ENCODE measurements around the gene EHF. TPM values are rescaled to one million over a fixed set of nuclear protein-coding genes. Genes with fewer than 3 reads are reported as not detected.
"Not testable (repeated sequence)": the region's sequence is repeated elsewhere in the genome, so short reads cannot be mapped to it uniquely, and the experiment has no call there.

Gene EHF
- total RNA-seq, 1 experiment from 2014 or later = 1.2 TPM

DNA sequence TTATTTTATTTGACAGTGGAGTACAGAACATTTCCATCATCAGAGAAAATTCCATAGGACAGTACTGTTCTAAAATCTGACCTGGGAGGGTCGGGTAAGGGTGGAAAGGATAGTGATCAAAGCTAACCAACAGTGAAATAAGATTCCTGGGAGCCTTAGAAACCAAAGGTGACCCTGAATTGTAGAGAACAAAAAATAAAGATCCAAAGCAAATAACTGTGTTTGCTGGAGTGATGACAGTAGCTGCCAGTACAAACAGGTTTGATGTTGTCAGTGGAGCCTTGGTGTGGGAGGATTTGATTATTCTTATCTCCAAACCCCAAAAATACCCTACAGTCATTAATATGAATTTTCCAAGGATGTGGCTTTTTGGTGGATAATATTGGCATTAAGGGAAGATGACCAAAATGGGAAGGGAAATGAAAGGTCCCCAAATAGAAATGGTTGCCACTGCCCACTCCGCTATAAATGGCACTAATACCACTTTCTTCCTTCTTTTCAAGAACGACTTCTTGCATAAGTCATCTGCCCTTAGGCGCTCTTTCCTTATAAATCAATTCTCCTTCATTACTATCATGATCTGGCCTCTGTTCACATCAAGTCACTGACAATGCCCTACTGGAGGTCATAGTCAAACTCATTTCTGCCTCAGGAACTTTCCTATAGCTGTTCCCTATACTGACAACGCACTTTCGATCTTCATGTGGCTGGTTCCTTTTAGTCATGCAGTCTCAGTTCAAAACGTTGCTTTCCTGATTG lies 44.4 kb downstream of the EHF start:
- H3K27me3 ChIP-seq = no peaks in the 10 kb centered on the region
- no peak for DNase-seq
- H3K9me3 ChIP-seq = peaks cover 2% of the 10 kb centered on the region; the same call in 1 of the 2 replicates
- no peak overlapping the region for H3K4me3 ChIP-seq
- H3K36me3 ChIP-seq = no peaks in the 10 kb centered on the region; the same call in 1 of the 2 replicates

DNA sequence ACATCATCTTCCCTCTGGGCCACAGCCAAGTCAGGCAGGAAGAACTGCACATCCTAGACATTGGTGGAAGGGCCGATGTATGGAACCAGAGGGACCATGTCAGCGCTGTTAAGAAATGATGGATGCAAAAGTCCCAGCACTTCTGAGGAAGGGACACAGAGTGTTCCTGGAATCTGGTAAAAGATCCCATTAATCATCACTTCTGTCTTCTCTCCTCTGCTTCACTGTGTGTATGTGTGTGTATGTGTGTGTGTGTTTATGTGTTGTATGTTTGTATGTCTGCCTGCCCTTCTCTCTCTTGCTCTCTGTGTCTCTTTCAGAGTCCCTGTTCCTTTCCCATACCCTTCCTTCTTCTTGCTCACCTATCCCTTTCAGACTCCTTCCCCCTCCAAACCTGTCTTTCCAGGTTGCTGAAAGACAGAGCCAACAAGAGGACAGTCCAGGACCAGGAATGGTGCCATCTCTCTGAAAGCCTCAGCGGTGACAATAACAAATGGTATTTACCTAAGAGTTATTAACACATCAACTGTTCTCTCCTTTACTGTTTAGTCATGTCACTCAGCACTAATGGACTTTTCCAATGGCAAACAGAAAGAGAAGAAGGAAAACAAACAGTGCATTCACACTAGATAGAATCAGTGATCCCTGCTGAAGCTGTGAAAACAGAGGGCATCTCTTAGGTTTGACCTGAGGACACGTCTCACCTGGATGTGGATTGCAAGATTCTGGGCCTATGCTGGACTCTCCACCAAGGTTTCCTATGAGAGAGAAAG lies 47.1 kb downstream of the EHF start:
- H3K4me3 ChIP-seq = no peak overlapping the region
- H3K36me3 ChIP-seq = no peaks in the 10 kb centered on the region
- no peaks in the 10 kb centered on the region for H3K27me3 ChIP-seq
- DNase-seq = no peak
- H3K9me3 ChIP-seq = peaks cover 2% of the 10 kb centered on the region

DNA sequence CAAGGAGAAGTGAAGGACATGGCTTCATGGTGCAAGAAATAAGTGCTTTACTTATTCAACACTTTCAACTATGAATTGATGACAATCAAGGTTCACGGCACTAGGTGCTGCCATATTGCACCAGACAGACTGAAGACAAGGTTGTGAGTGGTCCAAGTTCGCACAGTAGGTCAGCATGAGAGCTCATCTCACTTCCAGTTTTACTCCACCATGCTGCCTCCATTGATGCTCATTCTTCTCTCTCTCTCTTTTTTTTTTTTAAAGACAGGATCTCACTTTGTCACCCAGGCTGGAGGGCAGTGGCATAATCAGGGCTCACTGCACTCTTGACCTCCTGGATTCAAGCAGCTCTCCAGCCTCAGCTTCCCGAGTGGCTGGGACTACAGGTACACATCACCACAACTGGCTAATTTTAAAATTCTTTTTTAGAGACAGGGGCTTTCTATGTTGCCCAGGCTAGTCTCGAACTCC lies 47.7 kb downstream of the EHF start:
- no peaks in the 10 kb centered on the region for H3K27me3 ChIP-seq

DNA sequence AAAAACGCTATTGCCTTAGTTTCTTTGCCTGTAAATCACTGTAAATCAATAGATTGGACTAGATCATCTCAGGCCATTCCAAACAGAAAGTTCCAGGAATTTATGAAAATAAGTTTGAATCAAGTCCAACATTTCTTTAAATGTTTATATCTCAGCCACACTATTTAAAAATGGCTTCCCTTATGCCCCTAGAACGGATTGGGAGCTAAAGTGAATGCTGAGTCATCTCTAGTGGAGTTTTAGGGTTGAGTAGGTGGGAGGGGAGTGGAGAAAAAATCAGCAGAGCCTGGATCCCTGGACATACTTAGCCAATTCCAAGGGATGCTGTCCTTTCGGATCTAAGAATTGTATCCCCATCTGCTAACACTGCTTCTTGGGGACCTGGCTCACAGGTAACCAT lies 48.6 kb downstream of the EHF start:
- no peaks in the 10 kb centered on the region for H3K36me3 ChIP-seq
- H3K27me3 ChIP-seq = no peaks in the 10 kb centered on the region
- DNase-seq = no peak
- no peak overlapping the region for H3K4me3 ChIP-seq
- peaks cover 2% of the 10 kb centered on the region for H3K9me3 ChIP-seq

More for the DNA sequence above, 47.7 kb downstream of the EHF start:
- Histone ChIP-seq H3K36me3 (no peaks in the 10 kb centered on the region), H3K9me3 (peaks cover 2% of the 10 kb centered on the region), H3K4me3 (no peak overlapping the region)
- DNase-seq = no peak

DNA sequence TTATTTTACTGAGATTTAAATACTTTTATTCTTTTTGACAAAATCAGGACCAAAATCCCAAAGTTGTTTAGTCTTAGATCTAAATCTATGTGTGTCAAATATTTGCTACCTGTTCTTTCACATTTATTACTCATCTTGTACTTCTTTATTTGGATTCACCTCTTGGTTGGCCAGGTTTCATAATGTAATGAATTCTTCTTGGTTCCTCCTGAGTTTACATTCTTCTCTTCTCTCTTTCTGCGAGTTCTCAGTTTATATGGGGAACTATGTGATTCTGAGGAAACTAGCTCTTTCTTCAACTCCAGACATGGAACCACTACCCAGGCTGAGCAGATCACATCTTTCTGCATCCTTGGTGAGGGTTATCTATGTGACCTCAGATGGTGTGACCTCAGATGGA lies 50.2 kb downstream of the EHF start:
- Histone ChIP-seq H3K36me3 (no peaks in the 10 kb centered on the region), H3K27me3 (no peaks in the 10 kb centered on the region), H3K9me3 (peaks cover 2% of the 10 kb centered on the region), H3K4me3 (no peak overlapping the region)
- DNase-seq = no peak

DNA sequence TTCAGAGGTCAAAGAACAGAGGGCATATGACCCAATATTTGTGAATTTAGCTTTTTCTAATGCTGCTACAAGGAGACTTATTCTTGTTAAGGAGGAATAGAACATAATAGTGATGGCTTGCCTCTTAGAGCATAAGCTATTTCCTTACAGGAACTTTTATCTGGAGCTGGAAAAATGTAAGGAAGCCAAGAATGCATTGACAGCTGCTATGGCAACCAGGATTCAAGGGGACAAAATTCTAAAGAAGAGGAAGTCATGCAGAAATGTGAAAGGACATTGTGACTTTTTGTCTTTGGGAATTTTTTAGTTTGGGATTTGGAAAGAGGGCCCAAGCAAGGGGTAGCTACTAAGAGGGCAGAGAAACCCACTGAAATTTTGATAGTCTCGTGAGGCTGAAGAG lies 51.1 kb downstream of the EHF start:
- no peaks in the 10 kb centered on the region for H3K27me3 ChIP-seq
- no peak overlapping the region for H3K4me3 ChIP-seq
- no peaks in the 10 kb centered on the region for H3K36me3 ChIP-seq
- H3K9me3 ChIP-seq = peaks cover 2% of the 10 kb centered on the region
- DNase-seq = no peak

DNA sequence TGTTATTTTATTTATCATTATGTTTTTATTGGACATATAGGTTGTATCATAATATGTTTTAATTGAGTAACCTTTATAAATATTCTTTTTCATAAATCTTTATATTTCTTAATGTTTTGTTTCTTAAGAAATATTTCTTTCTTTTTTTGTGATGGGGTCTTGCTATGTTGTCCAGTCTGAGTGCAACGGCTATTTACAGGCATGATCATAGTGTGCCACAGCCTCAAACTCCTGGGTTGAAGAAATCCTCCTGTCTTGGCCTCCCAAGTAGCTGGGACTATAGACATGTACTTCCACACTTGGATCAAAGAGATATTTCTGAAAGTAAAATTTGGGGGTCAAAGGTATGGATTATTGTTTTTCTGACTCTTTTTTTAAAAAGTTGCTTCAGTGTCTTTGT lies 53.1 kb downstream of the EHF start:
- DNase-seq = no peak
- no peaks in the 10 kb centered on the region for H3K27me3 ChIP-seq
- no peak overlapping the region for H3K4me3 ChIP-seq
- no peaks in the 10 kb centered on the region for H3K36me3 ChIP-seq
- H3K9me3 ChIP-seq = no peaks in the 10 kb centered on the region; the same call in 1 of the 2 replicates

DNA sequence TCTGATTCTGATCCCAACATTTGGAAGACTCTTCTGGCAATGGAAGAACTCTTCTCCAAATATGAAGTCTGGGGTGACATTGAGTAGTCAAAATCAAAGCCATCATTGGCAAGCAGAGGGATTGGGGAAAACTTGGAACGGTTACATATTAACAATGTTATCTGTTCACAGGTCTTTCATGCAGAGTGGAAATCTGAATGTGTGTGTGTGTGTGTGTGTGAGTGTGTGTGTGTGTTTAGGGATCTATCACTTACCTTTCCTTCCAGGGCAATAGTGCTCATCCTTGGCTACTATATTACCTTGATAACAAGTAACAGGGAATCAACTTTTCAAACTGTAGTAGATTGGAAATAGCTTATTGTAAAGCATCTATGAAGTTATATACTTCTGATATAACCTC lies 55.3 kb downstream of the EHF start:
- Histone ChIP-seq H3K9me3 (no peaks in the 10 kb centered on the region; the same call in 1 of the 2 replicates), H3K27me3 (no peaks in the 10 kb centered on the region), H3K36me3 (no peaks in the 10 kb centered on the region), H3K4me3 (no peak overlapping the region)
- DNase-seq = no peak

DNA sequence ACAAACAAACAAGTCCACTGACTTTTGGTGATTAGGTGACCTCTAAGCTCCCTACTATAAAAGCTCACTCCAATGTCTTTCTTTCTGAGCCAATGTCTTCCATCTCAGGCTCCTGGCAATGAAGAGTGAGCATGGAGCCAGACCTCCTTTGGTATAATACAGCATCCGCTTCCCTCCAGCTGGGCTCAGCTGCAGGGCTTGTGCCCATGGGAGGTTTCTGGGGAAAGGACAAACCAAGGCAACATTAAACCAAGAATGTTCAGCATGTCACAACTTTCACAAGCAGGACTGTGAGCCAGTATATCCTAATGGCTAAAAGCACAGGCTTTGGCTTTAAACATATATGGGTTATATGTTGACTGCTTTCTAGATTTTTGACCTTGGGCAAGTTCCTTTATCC lies 58.8 kb downstream of the EHF start:
- Histone ChIP-seq H3K27me3 (no peaks in the 10 kb centered on the region), H3K36me3 (peaks cover 3% of the 10 kb centered on the region), H3K9me3 (no peaks in the 10 kb centered on the region), H3K4me3 (no peak overlapping the region)
- DNase-seq = peak; percentile 39

DNA sequence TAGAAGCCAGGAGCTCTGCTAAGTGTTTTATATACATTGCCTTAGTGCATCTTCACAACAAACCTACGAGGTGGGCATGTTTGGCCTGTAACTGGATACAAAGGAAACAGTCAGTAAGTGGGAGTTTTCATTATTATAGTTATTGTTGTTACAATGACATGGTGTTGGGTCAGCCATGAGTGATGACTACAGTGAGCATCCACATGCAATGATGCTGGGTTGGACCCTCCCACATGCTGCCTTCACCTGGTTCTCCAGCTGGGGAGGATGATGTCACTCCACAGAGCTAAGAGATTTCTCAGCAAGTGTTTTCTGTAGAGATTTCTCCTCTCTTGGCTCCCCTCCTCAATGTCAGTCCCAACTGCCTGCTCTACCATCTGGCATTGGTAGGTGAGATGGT lies 59.3 kb downstream of the EHF start:
- Histone ChIP-seq H3K9me3 (no peaks in the 10 kb centered on the region), H3K27me3 (no peaks in the 10 kb centered on the region), H3K4me3 (no peak overlapping the region), H3K36me3 (peaks cover 3% of the 10 kb centered on the region)
- peak; percentile 49 for DNase-seq

DNA sequence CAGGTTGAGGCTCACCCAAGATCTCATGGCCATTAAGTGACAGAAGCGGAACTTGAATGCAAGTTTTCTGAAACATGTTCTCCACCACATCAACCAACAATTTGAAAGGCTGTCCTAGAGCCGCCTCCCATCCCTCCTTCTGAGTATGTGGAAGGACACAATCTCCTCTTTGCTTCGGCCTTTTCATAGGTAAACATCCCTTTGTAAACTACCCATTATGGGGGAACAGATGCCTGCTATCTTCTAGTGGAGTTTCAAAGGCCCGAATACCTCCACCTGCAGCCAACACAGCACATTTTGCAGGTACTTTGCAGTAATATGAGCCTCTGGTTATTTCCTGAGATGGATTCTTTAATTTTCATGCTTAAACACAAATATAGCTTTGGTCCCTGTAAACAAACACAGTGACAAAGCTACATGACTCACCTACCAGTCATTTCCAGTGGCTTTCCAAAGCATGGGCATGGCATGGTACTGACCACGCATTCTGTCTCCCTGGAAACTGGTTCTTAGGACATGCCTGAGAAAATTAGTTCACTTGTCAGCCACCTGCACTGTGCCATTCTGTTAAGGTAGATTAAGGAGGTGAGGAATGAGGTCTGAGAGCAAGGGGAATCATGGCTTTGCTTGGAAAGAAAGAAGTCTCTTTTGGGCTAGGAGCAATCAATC lies 60.2 kb downstream of the EHF start:
- no peak overlapping the region for H3K4me3 ChIP-seq
- peaks cover 3% of the 10 kb centered on the region for H3K36me3 ChIP-seq
- DNase-seq = peak; percentile 75
- no peaks in the 10 kb centered on the region for H3K9me3 ChIP-seq
- H3K27me3 ChIP-seq = no peaks in the 10 kb centered on the region

DNA sequence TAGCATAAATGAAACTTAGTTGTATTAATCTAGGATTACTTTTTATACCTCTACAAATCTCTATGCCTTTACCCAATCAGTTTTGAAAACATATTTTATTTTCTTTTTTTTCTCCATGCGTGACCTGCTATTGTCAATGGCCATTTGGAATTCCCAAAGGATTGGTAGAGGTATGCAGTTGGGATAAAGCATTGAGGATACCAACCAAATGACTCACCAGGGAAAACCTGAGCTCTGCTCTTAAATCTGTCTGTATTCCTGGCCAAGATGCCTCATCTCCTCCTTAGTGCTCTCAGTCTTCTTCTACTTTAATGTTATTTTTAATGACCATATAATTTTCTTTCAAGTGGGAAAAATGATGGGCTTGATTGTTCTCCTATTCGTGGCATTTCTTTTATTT lies 61.9 kb downstream of the EHF start:
- Histone ChIP-seq H3K27me3 (no peaks in the 10 kb centered on the region), H3K4me3 (no peak overlapping the region), H3K9me3 (no peaks in the 10 kb centered on the region), H3K36me3 (peaks cover 3% of the 10 kb centered on the region)
- DNase-seq = no peak

DNA sequence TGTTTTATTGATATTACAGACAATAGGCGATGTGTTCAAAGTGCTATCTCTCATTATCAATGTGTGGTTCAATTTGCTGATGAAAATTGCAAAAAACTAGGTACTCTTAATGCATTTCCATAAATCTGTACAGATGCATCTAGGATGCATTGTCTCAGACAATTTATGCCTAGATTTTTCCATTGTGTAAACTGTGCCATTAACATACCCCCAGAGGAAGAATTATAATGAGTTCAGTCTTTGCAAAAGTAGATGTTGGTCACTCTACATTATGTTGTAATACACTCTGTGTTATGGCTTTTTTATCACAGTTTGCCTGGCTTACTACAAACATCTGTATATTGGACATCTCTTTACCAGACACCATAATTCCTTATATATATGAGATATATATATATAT lies 62.5 kb downstream of the EHF start:
- H3K27me3 ChIP-seq = no peaks in the 10 kb centered on the region
- H3K4me3 ChIP-seq = no peak overlapping the region
- H3K9me3 ChIP-seq = no peaks in the 10 kb centered on the region
- no peak for DNase-seq
- peaks cover 3% of the 10 kb centered on the region for H3K36me3 ChIP-seq

DNA sequence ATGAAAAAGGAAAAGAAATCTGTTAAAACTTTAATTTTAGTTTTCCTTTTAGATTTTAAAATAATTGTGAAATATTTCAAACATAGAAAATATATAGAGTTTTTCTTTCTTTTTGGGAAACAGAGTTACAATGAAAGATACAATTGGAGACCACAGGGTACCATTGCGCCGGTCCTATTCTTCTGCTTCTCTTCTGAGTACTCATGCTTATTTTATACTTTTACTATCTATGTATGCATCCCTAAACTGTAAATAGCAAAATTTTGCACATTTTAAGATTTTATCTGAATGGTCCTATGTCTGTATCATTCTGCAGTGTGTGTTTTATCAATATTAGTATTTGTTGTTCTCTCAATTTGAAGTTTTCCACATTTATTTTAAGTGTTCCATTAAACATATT lies 65.0 kb downstream of the EHF start:
- no peaks in the 10 kb centered on the region for H3K27me3 ChIP-seq
- no peaks in the 10 kb centered on the region for H3K9me3 ChIP-seq
- H3K4me3 ChIP-seq = no peak overlapping the region
- H3K36me3 ChIP-seq = peaks cover 3% of the 10 kb centered on the region
- no peak for DNase-seq

DNA sequence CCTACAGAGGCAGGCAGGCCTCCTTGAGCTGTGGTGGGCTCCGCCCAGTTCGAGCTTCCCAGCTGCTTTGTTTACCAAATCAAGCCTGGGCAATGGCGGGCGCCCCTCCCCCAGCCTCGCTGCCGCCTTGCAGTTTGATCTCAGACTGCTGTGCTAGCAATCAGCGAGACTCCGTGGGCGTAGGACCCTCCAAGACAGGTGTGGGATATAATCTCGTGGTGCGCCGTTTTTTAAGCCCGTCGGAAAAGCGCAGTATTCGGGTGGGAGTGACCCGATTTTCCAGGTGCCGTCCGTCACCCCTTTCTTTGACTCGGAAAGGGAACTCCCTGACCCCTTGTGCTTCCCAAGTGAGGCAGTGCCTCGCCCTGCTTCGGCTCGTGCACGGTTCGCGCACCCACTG lies 71.4 kb downstream of the EHF start:
- H3K27me3 ChIP-seq, H3K4me3 ChIP-seq, H3K9me3 ChIP-seq, H3K36me3 ChIP-seq, DNase-seq: not testable (repeated sequence)

DNA sequence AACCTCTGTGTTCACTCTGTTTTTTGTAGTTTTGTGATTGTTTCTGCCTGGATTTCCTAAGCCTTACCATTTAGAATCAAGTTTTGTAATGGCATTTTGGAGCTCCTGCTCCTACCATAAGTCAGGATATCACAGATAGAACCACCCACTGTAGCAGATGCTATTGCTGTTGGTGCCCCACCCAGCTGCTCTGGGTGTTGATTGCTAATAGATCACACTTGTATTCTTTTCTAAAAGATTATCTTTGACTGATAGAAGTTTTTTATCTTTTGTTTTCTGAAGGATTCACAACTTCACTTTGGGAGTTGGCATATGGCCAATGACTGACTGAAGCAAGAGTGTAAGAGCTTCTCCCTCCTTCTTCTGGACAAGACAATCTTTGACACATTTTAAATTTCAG lies 76.0 kb downstream of the EHF start:
- no peaks in the 10 kb centered on the region for H3K36me3 ChIP-seq
- H3K9me3 ChIP-seq = no peaks in the 10 kb centered on the region
- no peaks in the 10 kb centered on the region for H3K27me3 ChIP-seq
- no peak for DNase-seq
- no peak overlapping the region for H3K4me3 ChIP-seq

DNA sequence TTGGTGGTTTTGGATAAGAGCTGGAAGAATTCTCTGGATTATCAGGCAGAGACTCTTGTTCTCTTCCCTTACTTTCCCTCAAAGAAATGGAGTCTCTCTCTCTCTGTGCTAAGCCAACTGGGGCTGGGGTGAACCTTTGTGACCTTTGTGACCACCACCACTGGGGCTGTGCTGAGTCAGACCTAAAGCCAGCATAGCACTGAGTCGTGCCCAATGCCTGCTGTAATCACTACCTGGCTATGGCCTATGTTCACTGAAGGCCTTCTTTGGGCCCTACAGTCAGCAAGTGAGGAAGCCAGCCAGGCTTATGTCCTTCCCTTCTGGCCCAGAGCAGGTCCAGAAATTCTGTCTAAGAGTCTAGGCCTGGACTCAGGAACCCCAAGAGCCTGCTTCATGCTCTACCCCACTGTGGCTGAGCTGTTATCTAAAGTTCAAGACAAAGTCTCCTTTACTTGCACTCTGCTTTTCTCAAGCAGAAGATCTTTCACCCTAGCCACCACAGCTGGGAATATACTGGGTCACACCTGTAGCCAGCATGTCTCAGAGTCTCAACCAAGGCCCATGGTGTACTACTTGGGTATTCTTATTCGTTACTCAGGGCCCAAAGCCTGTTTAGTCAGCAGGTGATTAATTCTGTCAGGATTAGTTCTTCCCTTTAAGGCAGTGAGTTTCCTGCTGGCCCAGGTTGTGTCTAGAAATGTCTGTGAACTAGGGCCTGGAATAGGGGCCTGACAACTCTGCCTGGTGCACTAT lies 86.0 kb downstream of the EHF start:
- Histone ChIP-seq H3K27me3 (no peaks in the 10 kb centered on the region), H3K4me3 (no peak overlapping the region), H3K9me3 (peaks cover 32% of the 10 kb centered on the region), H3K36me3 (no peaks in the 10 kb centered on the region)
- DNase-seq = no peak

Data from MG63 (cell line).